HepG2 (cell line): Measurements from ENCODE around the gene YIPF5.

Experiments
- NBN ChIP-seq: fragments of 450-650 bp; conservative IDR thresholded peaks from 2 replicates; pipeline ENCODE4 v1.6.1; 2017
- PHF8 ChIP-seq: sonication (generic); formaldehyde crosslinking; IDR thresholded peaks from 2 replicates; pipeline ENCODE4 v1.5.0; 2020; ENCODE audit warnings: missing genetic modification reagents
- RXRB ChIP-seq: IDR thresholded peaks from 2 replicates; pipeline ENCODE4 v1.6.1; 2016; ENCODE audit warnings: borderline replicate concordance, missing genetic modification reagents, missing compliant biosample characterization
- SP140L ChIP-seq: sonication (generic); formaldehyde crosslinking; IDR thresholded peaks from 2 replicates; pipeline ENCODE4 v1.4.0; 2020; ENCODE audit warnings: missing genetic modification reagents, borderline replicate concordance

DNA sequence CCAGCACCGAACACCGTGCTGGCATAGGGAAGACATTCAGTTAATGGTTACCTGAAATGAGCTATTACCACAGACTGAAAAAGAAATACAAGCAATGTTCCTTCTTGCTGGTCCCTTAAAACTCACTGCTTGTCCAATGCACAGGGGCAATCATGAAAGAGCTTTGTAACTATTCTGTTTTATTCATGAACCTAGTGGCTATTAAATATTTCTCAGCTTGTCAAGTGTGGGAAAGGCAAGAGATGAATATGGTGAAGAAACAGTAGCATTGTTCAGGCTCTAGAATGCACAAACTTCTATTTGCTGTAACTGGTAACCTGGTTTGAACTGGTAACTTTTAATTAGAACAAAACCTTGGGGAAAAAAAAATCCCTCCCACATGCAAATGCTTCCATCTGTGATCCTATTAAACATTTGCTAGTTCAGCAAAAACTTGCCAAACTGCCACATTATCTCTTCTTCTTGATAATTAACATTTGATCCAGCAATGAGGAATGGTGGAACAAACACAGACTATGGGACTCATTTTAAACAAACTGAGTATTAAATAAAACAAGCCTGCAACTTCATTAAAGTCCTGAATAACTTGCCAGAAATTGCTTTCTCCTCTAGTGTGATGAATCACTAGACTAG, 36.1 kb downstream of the YIPF5 start:
- no peak for TF ChIP-seq PHF8 (CRISPR knock-in tag)
- TF ChIP-seq SP140L (CRISPR knock-in tag): no peak
- no peak for TF ChIP-seq NBN
- no peak for TF ChIP-seq RXRB
